ENCODE results near the gene ZNF524.

ZNF524 gene

DNA sequence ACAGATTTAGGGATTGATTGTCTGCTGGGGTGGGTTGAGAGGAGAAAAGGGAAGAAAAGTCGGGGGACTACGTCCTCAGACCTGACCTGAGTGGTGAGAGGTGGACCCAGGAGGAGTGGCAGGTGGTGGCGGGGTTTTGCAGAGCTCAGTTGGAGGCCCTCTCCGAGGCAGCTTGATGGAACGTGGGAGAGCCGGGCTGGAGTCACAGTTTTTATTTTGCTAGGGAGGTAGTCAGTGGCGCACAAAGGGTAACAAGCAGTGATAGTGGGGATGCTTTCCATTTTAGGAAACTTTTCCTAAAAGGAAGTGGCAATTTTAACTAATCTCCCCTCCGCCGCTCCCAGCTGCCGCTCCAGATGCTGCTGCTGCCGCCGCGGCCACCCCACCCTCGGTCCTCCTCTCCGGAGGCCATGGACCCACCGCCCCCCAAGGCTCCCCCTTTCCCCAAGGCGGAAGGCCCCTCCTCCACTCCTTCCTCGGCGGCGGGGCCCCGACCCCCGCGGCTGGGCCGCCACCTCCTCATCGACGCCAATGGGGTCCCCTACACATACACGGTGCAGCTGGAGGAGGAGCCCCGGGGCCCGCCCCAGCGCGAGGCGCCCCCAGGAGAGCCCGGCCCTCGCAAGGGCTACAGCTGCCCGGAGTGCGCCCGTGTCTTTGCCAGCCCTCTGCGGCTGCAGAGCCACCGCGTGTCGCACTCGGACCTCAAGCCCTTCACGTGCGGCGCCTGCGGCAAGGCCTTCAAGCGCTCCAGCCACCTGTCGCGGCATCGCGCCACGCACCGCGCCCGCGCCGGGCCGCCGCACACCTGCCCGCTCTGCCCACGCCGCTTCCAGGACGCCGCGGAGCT is 42.3 kb downstream of the ZNF524 start:
- DNase-seq (ENCODE audit: low read depth in 2 of 2) = peak in 1 of 2 donors; percentile 35

DNA sequence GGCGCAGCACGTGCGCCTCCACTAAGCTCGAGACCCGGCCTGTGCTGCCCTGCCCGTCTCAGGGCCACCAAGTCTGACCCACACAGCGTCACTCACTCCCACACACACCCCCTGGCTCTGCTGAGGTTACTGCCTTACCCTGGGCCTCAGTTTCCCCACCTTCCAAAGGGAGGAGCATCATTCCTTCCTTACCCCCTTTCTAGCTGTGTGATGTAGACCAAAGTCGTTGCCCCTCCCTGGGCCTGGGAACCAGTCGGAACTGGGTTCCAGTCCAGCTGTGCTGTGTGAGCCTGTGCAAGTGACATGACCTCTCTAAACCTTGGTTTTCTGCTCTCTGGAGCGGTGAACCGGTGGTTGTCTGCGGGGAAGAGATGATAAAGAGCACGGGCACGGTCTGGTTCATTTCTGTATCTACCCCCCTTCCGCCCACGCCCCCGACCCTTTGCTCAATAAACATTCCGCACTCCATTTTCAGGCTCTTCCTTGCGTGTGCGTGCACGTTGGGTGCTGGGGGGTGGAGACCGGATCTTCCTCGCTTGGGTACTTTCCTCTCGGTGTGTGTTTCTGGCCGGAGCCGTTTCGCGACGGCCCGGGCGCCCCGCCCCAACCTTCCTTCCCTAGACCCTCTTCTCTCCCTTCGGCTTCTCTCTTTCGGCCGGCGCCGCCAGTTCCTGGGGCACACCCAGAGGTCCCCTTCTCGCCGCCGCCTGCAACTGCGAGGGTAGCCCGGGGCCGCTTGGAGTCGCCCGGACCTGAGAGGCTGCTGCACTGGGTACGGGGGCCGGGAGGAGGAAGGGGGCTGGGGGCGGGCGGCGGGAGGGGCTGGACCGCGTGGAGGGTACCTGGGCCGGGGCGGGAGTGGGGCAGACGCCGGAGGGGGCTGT is 43.2 kb downstream of the ZNF524 start, which contains the start of gene ZNF581:
Gene ZNF581, plus strand, starts transcription at position 647 of the 884 bp plus-strand sequence. CDS start 923 bp downstream, outside the sequence.
- peak; percentile 72 to 79 for DNase-seq (ENCODE audit: low read depth in 2 of 2)

DNA sequence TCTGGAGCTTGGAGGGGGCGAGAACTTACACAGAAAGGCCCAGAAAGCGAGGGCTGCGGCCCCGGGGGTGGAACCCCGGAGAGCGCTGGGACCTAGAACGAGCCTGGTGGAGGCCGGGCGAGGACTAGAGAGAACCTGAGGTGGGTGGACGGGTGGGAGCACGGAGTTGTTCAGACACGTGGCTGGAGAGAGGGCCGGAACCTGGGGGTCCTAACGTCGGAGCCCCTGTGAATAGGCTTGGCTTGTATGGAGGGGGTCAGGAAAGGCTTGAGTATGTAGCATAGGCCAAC is 43.7 kb downstream of the ZNF524 start:
- DNase-seq (ENCODE audit: low read depth in 2 of 2) = no peak

DNA sequence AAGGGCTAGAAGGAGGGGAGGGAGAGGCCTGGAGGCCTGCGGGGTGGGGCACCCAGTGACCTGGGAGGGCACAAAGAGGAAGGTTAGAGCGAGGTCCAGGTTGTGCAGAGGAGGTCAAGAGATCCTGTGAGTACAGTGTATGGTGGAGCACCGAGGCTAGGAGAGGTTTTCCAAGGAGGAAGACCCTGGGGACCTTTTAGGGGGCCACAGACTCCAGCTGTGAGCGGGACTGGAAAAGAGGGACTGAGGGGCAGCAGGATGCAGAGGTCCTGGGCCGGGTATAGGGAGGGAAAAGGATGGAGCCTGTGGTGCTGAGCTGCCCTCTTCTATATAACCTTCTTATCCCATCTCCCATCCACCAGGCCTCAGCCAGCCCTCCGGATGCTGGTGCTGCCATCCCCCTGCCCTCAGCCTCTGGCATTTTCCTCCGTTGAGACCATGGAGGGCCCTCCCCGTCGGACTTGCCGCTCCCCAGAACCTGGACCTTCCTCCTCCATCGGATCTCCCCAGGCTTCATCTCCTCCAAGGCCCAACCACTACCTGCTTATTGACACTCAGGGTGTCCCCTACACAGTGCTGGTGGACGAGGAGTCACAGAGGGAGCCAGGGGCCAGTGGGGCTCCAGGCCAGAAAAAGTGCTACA is 44.2 kb downstream of the ZNF524 start:
- DNase-seq (ENCODE audit: low read depth in 2 of 2) = no peak

DNA sequence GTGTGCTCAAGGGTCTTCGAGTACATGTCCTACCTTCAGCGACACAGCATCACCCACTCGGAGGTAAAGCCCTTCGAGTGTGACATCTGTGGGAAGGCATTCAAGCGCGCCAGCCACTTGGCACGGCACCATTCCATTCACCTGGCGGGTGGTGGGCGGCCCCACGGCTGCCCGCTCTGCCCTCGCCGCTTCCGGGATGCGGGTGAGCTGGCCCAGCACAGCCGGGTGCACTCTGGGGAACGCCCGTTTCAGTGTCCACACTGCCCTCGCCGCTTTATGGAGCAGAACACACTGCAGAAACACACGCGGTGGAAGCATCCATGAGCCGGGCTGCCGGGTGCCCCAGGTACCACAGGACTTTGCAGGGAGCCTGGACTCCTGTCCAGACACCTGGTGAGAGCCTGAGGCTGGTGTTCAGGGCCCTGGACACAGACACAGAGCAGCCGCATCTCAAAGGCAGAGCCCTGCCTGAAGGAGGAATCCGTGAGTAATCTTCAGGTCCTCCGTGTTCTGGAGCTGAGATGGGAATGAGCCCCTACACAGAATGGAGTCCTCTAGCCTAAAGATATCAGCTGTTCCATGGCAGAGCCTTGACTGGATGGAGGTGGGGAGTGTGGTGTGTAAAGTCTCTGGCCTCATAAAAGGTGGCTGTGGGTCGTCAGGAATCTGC is 44.9 kb downstream of the ZNF524 start:
- DNase-seq (ENCODE audit: low read depth in 2 of 2) = no peak

DNA sequence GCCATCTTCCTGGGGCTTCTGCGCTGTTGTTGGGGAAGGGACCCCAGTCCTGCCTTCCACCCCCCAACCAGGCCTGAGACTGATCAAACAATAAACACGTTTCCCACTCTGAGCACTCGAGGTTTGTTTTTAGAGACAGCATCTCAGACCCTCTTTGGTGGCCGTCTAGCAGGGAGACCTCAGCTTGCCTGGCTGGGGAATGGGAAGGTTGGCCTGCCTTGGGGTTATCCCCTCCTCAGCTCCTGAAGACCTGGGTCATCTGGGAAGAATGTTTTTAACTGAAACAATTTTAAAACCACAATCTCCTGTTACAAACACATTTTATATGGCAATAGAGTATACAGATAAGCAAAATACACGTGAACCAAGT is 45.4 kb downstream of the ZNF524 start:
- no peak for DNase-seq (ENCODE audit: low read depth in 2 of 2)

DNA sequence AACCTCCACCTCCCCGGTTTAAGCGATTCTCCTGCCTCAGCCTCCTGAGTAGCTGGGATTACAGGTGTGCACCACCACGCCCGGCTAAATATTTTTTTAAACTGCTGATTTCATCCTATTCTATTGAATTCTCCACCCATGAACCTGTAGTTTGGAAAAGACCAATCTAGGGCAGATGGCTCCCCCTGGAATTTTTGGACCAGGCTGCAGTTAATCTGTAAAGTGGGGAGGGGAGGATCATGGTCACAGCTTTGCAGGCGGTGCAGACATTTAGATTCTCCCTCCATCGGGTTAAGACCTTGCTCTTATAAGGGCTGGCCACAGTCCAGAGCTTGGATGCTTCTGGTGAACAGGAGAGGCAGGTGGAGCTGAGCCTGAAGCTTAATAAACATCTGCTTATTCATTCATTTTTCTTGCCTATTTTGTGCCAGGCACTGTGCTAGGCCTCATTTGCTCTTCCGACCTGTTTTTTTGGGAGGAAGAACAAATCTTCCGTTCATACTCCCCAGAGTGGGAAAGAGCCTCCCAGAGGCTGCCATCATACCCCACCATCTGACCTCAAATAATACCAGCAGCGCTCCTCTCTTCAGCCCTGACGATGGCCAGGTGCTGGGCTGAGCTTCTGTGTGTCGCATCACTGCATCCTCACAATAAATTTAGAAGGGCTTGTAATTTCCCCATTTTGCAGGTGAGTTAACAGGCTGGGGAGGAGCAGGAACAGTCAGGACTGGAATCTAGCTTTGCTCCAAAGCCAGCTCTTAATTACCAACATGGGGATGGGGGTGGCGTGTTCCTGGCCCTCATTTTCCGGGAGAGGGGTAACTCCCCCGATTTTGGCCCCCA is 47.0 kb downstream of the ZNF524 start:
- DNase-seq (ENCODE audit: low read depth in 2 of 2) = no peak

DNA sequence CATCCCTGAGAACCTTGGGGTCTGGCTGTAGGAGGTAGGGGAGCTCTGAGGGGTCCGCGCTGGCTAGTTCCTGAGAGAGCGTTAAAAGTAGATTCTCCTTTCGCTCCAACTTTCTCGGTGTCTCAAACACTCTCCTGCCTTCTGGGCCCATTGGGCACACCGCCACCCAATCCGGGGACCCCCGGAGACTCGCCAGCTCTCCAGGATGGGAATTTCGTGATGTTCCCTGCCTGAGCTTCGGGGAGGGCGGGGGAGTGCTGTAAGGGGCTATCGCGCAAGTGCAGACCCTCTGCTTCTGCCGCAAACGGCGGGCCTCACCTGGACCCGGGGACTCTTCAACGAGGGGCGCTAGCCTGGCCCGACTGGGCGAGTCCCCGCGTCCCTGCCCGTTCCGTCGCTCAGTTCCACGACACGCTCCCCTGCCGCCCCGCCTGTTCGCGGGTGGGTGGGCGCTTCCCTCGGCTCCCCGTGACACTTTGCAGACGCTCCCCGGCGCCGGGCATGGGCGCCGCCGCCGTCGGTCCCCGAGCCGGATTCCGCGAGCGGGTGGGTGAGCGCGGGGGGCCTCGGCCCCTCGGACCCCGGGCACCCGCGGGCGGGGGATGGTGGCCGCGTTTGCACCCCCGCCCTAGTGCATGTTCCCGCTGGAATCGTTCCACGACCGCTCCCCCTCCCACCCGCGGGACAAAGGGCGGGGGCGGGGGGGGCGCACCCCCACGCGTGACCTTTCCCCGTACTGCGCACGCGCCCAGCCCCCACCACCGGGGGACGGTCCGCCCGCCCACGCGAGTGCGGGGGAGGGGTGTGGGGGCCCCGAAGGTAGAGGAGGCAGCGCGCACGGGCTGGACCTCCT is 47.9 kb downstream of the ZNF524 start, which contains the start of gene CCDC106:
Gene CCDC106, plus strand, starts transcription at position 481 of the 853 bp plus-strand sequence. CDS start 835 bp downstream, outside the sequence.
- peak in 1 of 2 donors; percentile 34 for DNase-seq (ENCODE audit: low read depth in 2 of 2)

DNA sequence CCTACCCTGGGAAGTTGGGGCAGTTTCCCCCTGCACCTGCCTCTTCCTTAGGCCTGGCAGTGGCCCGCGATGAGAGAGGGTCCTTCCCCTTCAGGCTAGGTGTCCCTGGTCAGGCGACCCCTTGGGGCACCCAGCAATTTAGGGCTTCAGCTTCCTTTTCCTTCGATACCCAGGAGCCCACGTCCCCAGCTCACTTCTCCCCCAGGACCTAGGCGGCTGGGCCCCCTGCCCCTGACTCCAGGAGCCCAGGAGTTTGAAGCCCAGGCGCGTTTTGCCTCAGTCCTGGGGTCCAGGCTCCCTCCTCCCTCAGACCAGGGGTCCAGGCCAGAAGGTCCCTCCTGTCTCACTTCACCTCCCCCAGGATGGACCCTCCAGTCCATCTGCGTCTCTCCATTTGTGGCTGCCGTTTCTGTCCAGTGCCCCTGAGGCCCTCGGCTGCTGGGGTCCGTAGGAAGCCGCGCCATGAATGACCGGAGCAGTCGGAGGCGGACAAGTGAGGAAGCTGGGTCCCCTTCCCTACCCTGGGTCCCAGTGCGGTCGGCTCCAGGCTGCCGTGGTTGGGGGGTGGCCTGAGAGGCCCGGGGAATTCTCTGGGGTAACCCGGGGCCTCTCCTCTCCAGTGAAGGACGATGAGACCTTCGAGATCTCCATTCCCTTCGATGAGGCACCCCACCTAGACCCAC is 48.6 kb downstream of the ZNF524 start:
- DNase-seq (ENCODE audit: low read depth in 2 of 2) = no peak

DNA sequence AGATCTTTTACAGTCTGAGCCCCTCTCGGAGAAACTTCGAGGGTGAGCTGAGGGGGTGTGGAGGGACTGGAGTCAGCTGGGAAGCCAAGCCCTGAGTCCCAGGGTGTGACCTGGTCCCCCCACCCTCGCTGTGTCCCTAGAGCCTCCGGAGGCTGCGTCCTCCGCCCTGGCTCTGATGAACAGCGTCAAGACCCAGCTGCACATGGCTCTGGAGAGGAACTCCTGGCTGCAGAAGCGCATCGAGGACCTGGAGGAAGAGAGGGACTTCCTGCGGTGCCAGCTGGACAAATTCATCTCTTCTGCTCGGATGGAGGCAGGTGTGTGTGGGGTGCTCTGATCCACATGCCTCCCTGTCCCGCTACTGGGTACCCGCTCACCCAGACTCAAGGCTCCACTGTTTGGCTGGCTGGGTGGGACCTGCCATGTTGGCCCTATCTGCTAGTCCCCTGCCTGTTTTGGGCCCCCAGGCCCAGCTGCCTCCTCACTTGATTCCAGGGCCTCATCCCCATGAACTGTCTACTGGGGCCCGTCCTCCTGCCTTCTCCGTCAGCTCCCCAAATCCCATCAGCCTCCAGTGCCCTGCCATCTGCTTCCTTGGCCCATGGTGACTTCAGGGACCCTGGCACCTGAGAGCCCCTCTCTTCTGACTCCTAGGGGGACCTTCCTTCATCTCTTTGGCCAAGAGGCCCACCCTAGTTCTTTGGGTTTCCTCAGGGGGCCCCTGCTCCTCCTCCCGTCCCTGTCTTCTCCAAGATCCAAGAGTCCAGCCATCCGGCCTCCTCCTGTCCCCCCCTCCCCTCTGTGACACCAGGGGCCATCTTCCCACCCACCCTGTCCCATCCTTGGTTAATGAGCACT is 49.4 kb downstream of the ZNF524 start:
- no peak for DNase-seq (ENCODE audit: low read depth in 2 of 2)

DNA sequence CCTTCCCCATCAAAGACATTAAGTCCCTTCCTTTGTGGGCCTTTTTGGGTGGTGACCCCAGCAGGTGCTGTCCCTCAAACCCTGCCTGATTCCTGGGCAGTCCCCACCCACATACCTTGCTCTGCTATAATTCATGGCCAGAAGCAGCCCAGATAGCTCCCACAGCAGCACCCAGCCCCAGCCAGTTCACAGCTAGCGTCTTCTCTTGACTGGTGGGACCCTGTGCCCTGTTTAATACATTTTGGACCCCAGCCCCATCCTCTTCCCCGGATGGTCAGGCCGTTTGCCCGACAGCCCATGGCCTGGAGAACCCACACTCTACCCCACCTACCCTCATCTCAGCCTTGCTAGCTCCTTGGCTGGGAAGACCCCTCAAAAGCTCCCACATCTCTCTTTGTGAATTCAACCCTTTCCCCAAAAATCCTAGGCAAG is 50.1 kb downstream of the ZNF524 start:
- DNase-seq (ENCODE audit: low read depth in 2 of 2) = no peak

DNA sequence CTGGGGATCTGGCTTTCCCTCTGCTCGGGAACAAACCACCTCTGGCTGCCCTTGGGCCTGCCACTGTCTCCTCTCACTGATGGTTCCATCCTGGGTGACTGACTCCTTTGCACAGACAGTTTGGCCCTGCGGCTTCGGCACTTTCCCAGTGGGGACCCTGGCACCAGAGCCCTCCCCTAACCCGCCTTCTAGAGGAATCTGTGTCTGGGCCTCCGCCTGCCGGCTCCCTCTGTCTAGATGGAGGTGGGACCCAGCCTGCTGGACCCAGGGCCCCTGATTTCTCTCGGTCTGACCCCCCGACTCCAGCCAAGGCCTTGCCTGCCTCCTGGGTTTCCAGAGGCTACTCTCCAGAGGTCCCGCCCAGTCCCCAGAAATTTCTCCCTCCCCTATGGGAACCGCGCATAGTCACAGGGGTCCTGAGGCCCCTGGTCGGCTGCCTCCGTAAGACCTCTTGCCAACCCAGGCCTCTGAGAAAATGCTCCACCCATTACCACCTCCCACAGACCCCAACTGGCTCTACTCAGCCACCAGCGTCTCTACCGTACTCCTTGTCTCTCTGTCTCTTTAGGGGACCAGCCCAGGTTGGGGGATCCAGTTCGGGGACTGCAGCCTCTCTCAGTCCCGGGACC is 50.6 kb downstream of the ZNF524 start:
- no peak for DNase-seq (ENCODE audit: low read depth in 2 of 2)

DNA sequence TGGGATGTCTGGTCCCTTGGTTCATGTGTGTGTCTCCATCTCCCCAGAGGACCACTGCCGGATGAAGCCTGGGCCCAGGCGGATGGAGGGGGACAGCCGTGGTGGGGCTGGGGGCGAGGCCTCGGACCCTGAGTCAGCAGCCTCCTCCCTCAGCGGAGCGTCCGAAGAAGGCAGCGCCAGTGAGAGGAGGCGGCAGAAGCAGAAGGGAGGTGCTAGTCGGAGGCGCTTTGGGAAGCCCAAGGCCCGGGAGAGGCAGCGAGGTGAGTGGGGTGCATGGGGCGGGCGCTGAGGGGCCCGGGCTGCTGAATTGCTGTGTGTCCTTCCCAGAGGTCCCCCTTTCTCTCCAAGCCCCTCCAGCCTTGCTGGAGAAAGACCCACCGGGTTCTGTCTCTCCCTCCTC is 51.1 kb downstream of the ZNF524 start:
- no peak for DNase-seq (ENCODE audit: low read depth in 2 of 2)

DNA sequence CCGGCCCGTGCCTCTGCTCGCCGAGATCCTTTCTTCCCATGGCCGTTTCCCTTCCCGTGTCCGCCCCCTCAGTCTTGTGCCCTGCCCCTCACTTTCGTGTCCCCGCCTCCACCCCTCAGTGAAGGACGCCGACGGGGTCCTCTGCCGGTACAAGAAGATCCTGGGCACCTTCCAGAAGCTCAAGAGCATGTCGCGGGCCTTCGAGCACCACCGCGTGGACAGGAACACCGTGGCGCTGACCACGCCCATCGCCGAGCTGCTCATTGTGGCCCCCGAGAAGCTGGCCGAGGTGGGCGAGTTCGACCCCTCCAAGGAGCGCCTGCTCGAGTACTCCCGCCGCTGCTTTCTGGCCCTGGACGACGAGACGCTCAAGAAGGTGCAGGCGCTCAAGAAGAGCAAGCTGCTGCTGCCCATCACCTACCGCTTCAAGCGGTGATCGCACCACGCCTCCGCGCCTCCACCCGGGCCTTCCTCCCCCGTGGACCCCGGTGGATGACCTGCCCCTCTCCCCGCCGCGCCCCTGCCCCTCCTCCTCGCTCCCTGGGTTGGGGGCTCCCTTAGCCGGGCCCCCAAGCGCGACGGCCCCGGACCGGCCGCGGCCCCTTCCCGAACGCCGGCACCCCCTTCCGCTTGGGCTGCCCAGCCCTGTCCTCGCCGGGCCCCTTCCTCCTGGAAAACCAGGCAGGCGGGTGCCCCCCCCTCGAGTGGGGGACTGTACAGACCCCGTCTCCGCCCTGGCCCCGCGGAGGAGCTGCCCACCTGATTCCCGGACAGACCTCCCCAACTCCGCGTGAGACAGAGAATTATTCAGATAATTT is 52.4 kb downstream of the ZNF524 start:
- no peak for DNase-seq (ENCODE audit: low read depth in 2 of 2)

Measured in activated CD4-positive, alpha-beta T cell treated with anti-CD3 and anti-CD28 coated beads for 24 hours (primary cell).